ENCODE measurements around the gene SLC16A13.
A peak's percentile ranks its signal among the peaks of the same experiment; 100 is the strongest.

The SLC16A13 gene

DNA sequence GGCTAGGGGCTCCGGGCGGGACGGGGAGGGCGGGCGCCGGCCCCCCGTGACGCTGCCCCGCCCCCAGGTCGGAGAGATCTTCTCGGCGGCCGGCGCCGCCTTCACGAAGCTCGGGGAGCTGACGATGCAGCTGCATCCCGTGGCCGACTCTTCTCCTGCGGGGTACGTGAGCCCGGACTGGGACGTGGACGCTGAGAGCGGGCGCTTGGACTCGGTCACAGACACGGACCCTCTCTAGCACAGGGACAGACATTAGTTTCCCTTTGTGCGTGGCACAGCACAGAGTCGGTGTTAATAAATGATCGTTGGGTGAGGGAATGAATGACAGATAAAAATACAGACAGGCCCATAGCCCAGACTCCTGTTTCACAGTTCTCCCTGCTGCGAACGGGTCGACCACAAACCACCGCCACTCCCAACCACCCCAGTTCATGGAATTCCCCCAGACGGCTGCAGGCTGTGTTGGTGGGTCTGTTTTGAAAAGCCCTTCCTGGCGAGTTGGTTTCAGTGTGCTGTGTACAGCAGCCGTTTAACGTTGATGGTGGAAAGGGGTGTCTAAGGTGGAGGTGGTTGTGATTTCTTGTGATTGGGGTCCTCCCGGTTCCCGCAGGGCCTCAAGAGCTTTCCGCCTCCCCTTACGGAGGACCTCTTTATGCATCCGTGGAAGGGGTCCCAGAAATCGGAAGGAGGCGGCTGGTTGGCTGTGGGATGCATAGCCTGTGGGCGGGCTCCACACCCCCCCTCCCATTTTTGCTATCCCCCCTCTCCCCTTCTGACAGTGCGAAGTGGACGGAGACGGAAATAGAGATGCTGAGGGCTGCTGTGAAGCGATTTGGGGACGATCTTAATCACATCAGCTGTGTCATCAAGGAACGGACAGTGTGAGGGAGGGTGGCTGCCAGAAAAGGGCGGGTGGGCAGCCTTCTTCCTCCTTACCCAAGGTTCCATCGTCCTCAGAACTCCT lies 20.5 kb upstream of the SLC16A13 start:
- Histone ChIP-seq H3K27ac (ENCODE audit: low read length) (no peak overlapping the region), H3K9me3 (ENCODE audit: control insufficient read depth, low read depth, low read length) (no peaks in the 10 kb centered on the region), H3K9ac (ENCODE audit: low read length) (peak overlapping the region; percentile 72), H3K36me3 (ENCODE audit: control insufficient read depth, low read depth, low read length) (peaks cover 11% of the 10 kb centered on the region), H3K4me3 (ENCODE audit: low read length) (peak overlapping the region; percentile 87), H3K27me3 (ENCODE audit: control insufficient read depth, insufficient read depth, low read length) (peaks cover 2% of the 10 kb centered on the region), H3K4me1 (ENCODE audit: control insufficient read depth, low read depth, low read length) (peaks cover 10% of the 10 kb centered on the region)

DNA sequence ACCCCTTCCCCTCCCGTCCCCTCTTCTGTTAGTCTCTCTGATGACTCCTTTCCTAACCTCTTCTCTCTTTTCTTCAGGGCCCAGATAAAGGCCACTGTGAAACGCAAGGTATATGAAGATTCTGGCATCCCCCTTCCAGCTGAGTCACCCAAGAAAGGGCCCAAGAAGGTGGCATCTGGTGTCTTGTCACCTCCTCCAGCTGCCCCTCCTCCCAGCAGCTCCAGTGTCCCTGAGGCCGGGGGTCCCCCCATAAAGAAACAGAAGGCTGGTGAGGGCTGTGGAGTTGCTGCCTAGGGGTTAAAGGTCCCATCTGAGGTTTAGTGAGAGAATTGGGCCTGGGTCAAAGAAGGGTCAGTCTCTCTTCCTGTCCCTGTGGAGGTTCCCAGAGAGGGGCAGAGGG lies 19.4 kb upstream of the SLC16A13 start:
- Histone ChIP-seq H3K9ac (ENCODE audit: low read length) (no peak overlapping the region), H3K9me3 (ENCODE audit: control insufficient read depth, low read depth, low read length) (no peaks in the 10 kb centered on the region), H3K4me3 (ENCODE audit: low read length) (no peak overlapping the region), H3K27me3 (ENCODE audit: control insufficient read depth, insufficient read depth, low read length) (peaks cover 13% of the 10 kb centered on the region), H3K27ac (ENCODE audit: low read length) (no peak overlapping the region), H3K4me1 (ENCODE audit: control insufficient read depth, low read depth, low read length) (peaks cover 10% of the 10 kb centered on the region), H3K36me3 (ENCODE audit: control insufficient read depth, low read depth, low read length) (peaks cover 11% of the 10 kb centered on the region)

DNA sequence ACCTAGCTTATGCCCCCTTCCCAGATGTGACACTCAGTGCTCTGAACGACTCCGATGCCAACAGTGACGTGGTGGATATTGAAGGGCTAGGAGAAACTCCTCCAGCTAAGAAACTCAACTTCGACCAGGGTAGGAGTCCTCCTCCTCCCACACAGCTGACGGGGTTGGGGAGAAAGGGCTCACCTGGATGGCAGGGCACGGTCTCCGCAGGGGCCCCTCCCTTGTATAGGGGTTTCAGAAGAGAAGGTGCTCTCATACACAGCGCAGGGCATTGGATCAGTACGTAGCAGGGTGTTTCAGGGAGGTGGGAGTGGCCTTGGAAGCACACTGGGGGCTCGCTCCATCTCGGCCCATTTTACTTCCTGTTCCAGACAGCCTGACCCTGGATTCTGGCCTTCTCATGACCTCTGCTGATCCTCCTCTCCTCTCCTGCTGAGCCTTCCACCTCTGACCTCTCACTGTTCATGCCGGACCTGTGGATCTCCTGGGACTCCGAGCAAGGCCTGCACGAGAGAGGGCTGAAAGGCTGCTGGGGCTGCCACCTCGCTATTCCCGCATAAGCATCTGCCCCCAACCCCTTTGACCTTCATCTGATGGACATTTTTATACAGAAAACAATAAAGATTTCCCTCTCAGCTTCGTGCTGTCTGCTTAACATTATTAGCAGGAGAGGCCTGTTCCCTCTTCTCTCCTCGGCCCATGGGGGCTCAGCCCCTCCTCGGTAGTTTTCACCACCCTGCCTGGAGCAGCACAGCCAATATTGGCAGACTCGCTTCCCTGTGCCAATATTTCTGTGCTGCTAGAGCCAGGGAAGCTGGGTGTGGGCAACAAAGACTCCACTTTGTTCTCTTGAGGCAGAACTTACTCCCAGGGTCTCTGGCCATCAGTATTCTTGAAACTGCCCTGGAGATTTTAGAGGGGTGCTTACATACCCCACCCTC lies 18.7 kb upstream of the SLC16A13 start:
- peaks cover 11% of the 10 kb centered on the region for H3K36me3 ChIP-seq (ENCODE audit: control insufficient read depth, low read depth, low read length)
- no peak overlapping the region for H3K4me3 ChIP-seq (ENCODE audit: low read length)
- no peak overlapping the region for H3K9ac ChIP-seq (ENCODE audit: low read length)
- peaks cover 10% of the 10 kb centered on the region for H3K4me1 ChIP-seq (ENCODE audit: control insufficient read depth, low read depth, low read length)
- H3K27me3 ChIP-seq (ENCODE audit: control insufficient read depth, insufficient read depth, low read length): peaks cover 19% of the 10 kb centered on the region
- H3K9me3 ChIP-seq (ENCODE audit: control insufficient read depth, low read depth, low read length): no peaks in the 10 kb centered on the region
- no peak overlapping the region for H3K27ac ChIP-seq (ENCODE audit: low read length)

DNA sequence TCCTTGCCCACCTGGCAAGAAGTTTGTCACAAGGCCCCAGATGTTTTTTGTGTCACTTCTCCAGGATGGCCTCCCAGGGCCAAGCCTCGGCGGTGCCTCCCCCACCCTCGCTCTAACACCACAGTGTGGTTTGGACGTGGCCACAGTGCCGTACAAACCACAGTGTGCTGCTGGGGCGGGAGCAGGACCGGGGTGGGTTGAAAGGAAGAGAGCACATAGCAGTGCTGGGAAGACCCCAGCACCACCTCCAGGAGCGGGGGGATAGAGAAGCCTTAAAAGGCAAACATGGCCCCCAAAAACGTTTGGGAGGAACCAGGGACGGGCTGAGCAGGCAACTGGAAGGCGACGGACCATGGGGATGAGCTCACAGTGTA lies 18.0 kb upstream of the SLC16A13 start:
- Histone ChIP-seq H3K9ac (ENCODE audit: low read length) (no peak overlapping the region), H3K27ac (ENCODE audit: low read length) (no peak overlapping the region), H3K36me3 (ENCODE audit: control insufficient read depth, low read depth, low read length) (peaks cover 11% of the 10 kb centered on the region), H3K9me3 (ENCODE audit: control insufficient read depth, low read depth, low read length) (no peaks in the 10 kb centered on the region), H3K4me1 (ENCODE audit: control insufficient read depth, low read depth, low read length) (peaks cover 10% of the 10 kb centered on the region), H3K4me3 (ENCODE audit: low read length) (no peak overlapping the region), H3K27me3 (ENCODE audit: control insufficient read depth, insufficient read depth, low read length) (peaks cover 25% of the 10 kb centered on the region)

DNA sequence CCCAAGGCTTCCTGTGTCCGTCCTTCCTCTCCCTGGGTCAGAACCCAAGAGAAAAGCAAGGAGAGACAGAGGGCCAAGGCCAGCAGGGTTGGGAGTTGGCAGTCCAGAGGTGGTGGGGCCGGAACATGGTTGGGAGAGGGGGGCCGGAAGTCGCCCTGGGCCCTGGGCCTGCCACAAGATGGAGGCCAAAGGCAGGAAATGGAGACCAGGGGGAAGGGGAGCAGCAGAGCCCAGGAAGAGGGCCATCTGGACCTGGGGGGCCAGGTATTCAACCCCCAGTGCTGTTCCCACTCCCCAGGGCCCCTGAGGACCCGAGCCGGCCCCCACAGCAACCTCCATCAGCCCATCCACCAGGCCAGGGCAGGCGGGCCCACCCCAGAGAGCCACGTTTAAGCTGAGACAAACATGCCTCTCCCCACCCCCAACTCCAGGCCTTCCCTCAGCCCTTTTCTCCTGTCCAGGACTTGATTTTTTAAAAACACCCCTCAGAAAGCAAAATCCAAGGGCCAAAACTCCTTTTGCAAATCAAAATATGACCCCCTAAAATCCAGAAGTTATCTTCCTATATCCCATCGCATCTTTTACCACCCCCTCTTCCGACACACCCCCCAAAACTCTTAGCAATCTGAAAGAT lies 17.4 kb upstream of the SLC16A13 start:
- no peak overlapping the region for H3K4me3 ChIP-seq (ENCODE audit: low read length)
- peaks cover 11% of the 10 kb centered on the region for H3K36me3 ChIP-seq (ENCODE audit: control insufficient read depth, low read depth, low read length)
- H3K27me3 ChIP-seq (ENCODE audit: control insufficient read depth, insufficient read depth, low read length): peaks cover 32% of the 10 kb centered on the region
- H3K9ac ChIP-seq (ENCODE audit: low read length): no peak overlapping the region
- peaks cover 10% of the 10 kb centered on the region for H3K4me1 ChIP-seq (ENCODE audit: control insufficient read depth, low read depth, low read length)
- H3K27ac ChIP-seq (ENCODE audit: low read length): no peak overlapping the region
- H3K9me3 ChIP-seq (ENCODE audit: control insufficient read depth, low read depth, low read length): no peaks in the 10 kb centered on the region

DNA sequence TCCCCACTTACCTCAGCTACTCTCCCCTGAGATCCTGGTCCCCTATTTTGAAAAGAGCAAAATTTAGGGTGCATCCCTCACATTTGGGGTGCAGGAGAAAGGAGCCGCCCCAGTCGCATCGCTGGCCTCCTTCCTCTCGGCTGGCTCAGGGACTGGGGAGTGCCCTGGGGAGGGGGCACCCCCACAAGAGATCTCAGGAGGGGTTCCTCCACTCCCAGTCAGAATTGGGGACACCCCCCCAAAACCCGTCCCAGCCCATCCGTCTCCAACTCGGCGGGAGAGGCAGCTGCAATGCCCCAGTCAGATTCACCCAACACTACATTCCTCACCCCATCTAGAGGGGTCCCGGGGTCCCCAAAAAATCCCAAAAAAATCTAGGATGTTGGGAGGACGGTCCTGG lies 16.4 kb upstream of the SLC16A13 start:
- H3K9ac ChIP-seq (ENCODE audit: low read length): peak overlapping the region; percentile 52
- peaks cover 11% of the 10 kb centered on the region for H3K36me3 ChIP-seq (ENCODE audit: control insufficient read depth, low read depth, low read length)
- H3K27me3 ChIP-seq (ENCODE audit: control insufficient read depth, insufficient read depth, low read length): peaks cover 32% of the 10 kb centered on the region
- peaks cover 4% of the 10 kb centered on the region for H3K4me1 ChIP-seq (ENCODE audit: control insufficient read depth, low read depth, low read length)
- H3K27ac ChIP-seq (ENCODE audit: low read length): no peak overlapping the region
- H3K9me3 ChIP-seq (ENCODE audit: control insufficient read depth, low read depth, low read length): no peaks in the 10 kb centered on the region
- H3K4me3 ChIP-seq (ENCODE audit: low read length): peak overlapping the region; percentile 43

DNA sequence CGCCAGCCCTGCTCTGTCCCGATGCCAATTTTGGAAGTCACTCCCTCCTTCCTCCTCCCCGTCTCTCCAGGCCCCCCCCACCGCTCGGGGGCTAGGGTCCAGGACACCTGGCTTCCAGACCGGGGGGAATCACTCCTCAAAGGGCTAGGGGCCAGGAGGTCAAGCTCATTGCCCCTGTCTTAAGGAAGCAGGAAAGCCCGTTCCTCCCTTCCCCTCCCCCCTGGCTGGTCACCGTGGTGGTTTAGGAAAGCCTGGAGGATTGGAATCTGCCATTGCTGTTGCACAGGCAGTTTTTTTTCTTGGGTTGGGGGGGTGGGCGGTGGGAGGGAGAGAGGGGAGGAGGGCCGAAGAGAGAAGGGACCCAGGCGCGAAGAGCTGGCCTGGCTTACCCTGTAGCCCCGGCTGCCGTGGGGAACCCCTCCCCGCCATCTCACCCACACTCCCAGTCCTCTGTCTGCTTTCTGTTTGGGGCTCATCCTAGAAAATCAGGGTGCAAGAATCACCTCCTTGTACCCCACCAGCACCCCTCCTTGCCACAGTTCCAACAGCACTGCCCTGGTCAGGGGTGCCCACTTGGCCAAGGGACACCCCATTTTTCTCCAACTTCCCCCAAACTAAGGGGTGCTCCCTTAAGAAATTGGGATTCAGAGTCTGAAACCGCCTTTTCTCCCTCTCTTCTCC lies 15.8 kb upstream of the SLC16A13 start:
- peak overlapping the region; percentile 52 for H3K9ac ChIP-seq (ENCODE audit: low read length)
- no peak overlapping the region for H3K27ac ChIP-seq (ENCODE audit: low read length)
- peaks cover 4% of the 10 kb centered on the region for H3K4me1 ChIP-seq (ENCODE audit: control insufficient read depth, low read depth, low read length)
- H3K9me3 ChIP-seq (ENCODE audit: control insufficient read depth, low read depth, low read length): no peaks in the 10 kb centered on the region
- peaks cover 11% of the 10 kb centered on the region for H3K36me3 ChIP-seq (ENCODE audit: control insufficient read depth, low read depth, low read length)
- H3K27me3 ChIP-seq (ENCODE audit: control insufficient read depth, insufficient read depth, low read length): peaks cover 32% of the 10 kb centered on the region
- peak overlapping the region; percentile 43 for H3K4me3 ChIP-seq (ENCODE audit: low read length)

DNA sequence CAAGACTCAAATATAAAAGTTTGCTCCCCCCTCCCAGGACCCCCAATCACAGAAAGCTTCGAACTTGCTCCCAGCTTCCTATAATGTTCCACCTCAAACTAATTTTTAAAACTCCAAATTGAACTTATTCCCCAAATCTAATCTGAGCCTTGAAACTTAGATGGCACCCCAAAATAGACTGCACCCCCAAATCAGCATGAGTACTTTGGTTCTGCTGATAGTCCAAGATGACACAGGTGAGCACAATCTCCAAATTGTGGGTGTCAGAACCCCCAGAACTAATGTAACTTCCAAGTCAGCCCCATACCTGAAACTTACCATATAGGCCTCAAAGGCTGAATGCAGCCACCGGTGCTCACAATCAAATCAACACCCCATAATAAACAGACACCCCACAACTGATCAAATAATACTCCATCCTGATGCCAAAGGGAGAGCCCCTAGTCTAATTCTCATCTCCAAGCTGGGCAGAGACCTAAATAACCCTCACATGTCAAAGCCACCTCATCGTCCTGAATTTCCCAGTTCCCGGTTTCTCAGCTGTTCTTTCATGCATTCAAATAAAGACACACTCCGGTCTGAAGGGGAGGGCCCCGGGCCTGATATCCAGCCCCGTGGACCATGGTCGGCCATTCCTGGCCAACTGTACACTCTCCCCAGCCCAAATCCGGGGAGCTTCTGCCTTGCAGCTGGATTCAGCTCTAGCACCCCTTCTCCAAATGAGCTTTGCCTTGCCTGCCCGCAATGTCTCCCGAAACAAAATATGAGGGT lies 14.7 kb upstream of the SLC16A13 start:
- H3K9ac ChIP-seq (ENCODE audit: low read length): no peak overlapping the region

DNA sequence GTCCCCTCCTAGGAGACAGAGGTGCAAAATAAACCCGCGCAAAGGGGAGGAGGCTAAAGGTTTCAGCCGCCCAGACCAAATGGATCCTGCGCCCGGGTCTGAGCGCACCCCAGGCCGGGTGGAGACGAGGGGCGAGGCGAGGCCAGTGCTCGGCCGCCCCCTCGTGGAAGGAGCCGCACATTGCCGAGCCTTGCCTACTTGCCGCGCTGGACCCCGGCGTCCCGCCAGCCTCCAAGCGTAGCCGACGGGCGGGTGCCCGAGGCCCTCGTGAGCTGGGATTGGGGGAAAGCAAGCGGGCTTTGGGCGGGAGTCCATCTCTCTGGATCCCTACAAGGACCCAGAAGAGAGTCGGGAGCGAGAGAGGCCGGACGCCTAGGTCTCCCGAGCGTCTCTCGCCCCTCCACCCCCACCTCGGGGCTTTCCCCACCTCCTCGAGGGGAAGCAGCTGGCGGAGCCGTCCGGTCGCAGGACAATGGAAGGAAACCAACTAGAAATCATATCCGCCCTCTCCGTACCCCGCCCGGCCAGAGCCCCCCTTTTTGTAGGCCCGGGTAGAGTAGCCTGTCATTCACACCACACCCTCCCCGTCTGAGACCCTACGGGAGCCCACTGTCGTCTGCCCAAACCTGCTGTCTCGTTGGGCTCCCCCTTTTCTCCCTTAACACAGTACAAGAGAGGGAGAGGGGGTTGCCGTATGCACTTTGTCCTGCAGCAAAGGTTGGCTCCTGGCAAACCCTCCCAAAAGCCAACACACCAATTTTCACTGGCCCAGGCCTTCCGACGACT lies 13.6 kb upstream of the SLC16A13 start:
- no peaks in the 10 kb centered on the region for H3K9me3 ChIP-seq (ENCODE audit: control insufficient read depth, low read depth, low read length)
- H3K9ac ChIP-seq (ENCODE audit: low read length): peak overlapping the region; percentile 13
- H3K36me3 ChIP-seq (ENCODE audit: control insufficient read depth, low read depth, low read length): peaks cover 3% of the 10 kb centered on the region
- H3K4me1 ChIP-seq (ENCODE audit: control insufficient read depth, low read depth, low read length): peaks cover 4% of the 10 kb centered on the region
- H3K4me3 ChIP-seq (ENCODE audit: low read length): peak overlapping the region; percentile 72
- H3K27ac ChIP-seq (ENCODE audit: low read length): no peak overlapping the region
- H3K27me3 ChIP-seq (ENCODE audit: control insufficient read depth, insufficient read depth, low read length): peaks cover 32% of the 10 kb centered on the region

More for the DNA sequence above, 14.7 kb upstream of the SLC16A13 start:
- Histone ChIP-seq H3K4me3 (ENCODE audit: low read length) (no peak overlapping the region), H3K9me3 (ENCODE audit: control insufficient read depth, low read depth, low read length) (no peaks in the 10 kb centered on the region), H3K4me1 (ENCODE audit: control insufficient read depth, low read depth, low read length) (peaks cover 4% of the 10 kb centered on the region), H3K27ac (ENCODE audit: low read length) (no peak overlapping the region), H3K27me3 (ENCODE audit: control insufficient read depth, insufficient read depth, low read length) (peaks cover 32% of the 10 kb centered on the region), H3K36me3 (ENCODE audit: control insufficient read depth, low read depth, low read length) (peaks cover 11% of the 10 kb centered on the region)
